Effector memory CD8-positive, alpha-beta T cell (primary cell): ENCODE data around the gene YTHDC1.
"Not testable (repeated sequence)": the region's sequence is repeated elsewhere in the genome, so short reads cannot be mapped to it uniquely, and the experiment has no call there.

ENCODE experiments used
- ATAC-seq: fragments of 150-1000 bp; cut with Tn5 transposase; replicated peaks from 2 replicates; pipeline ENCODE4 v1.10.0; 2021; ENCODE audit warnings: mild to moderate bottlenecking, moderate library complexity
- DNase-seq, 3 experiments: peaks; one replicate each; pipeline ENCODE4 v3.0.0; 2021
- H3K27ac Mint-ChIP-seq, 2 donors: one replicate each; pipeline ENCODE4 v1.8.0; 2022; ENCODE audit warnings: mild to moderate bottlenecking in 2 of 2, mixed read lengths in 2 of 2, moderate library complexity in 2 of 2
- H3K27me3 Mint-ChIP-seq, 2 donors: one replicate each; pipeline ENCODE4 v1.8.0; 2022; ENCODE audit warnings: mixed read lengths in 2 of 2
- H3K36me3 Mint-ChIP-seq: one replicate; pipeline ENCODE4 v1.8.0; 2022; ENCODE audit warnings: mild to moderate bottlenecking, moderate library complexity, mixed read lengths; ENCODE audit not compliant: insufficient read depth
- H3K4me1 Mint-ChIP-seq, 2 donors: one replicate each; pipeline ENCODE4 v1.8.0; 2022; ENCODE audit warnings: low read depth in 2 of 2, mixed read lengths in 2 of 2
- H3K4me3 Mint-ChIP-seq, 2 donors: one replicate each; pipeline ENCODE4 v1.8.0; 2022; ENCODE audit warnings: mild to moderate bottlenecking in 2 of 2, mixed read lengths in 2 of 2, moderate library complexity in 2 of 2
- H3K9me3 Mint-ChIP-seq, 2 donors: one replicate each; pipeline ENCODE4 v1.8.0; 2022; ENCODE audit warnings: mixed read lengths in 2 of 2

YTHDC1 gene

GRCh38 chr4:68304731-68305130 lies 45.2 kb downstream of the YTHDC1 start:
- DNase-seq: no peak
- no peaks in the 10 kb centered on the region for H3K4me1 Mint-ChIP-seq
- H3K36me3 Mint-ChIP-seq: no peaks in the 10 kb centered on the region
- no peak for ATAC-seq
- H3K27me3 Mint-ChIP-seq: peaks cover 0 to 16% of the 10 kb centered on the region in 2 donors
- H3K4me3 Mint-ChIP-seq: no peak overlapping the region
- no peaks in the 10 kb centered on the region for H3K9me3 Mint-ChIP-seq
- no peak overlapping the region for H3K27ac Mint-ChIP-seq

DNA sequence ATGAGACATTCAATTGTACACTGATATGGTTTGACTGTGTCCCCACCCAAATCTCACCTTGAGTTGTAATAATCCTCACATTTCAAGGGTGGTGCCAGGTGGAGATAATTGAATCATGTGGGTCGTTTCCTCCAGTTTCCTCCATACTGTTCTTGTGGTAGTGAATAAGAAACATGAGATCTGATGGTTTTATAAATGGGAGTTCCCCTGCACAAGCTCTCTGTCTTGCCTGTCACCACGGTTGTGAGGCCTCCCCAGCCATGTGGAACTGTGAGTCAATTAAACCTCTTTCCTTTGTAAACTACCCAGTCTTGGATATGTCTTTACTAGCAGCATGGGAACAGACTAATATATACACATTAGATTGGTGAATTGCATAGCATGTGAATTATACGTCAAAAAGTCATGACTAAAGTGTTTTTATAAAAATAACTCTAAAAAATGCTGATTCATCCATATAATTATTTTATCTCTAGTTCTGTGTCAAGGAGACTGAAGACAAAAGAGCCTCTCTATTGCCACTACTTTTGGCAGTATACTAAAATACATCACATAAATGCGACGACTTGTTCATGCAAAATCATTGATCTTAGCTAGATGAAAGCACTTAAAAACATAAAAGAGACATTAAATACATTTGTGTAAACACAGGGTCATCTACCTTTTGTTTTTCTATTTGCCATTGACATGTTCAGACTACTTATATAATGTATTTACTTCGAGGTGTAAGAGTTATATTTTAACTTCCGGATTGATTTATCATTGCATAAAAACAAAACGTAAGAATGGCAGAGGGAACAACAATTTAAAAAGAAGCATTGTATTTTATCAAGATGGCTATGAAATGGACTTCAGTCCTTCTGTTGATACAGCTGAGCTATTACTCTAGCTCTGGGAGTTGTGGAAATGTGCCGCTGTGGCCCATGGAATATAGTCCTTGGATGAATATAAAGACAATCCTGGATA lies 50.1 kb downstream of the YTHDC1 start:
- H3K4me1 Mint-ChIP-seq: no peaks in the 10 kb centered on the region
- DNase-seq (no peak), ATAC-seq (no peak)
- no peaks in the 10 kb centered on the region for H3K36me3 Mint-ChIP-seq
- no peak overlapping the region for H3K4me3 Mint-ChIP-seq
- no peaks in the 10 kb centered on the region for H3K9me3 Mint-ChIP-seq
- H3K27ac Mint-ChIP-seq: no peak overlapping the region
- H3K27me3 Mint-ChIP-seq: peaks cover 0 to 23% of the 10 kb centered on the region in 2 donors

GRCh38 chr4:68297137-68297536 lies 52.8 kb downstream of the YTHDC1 start:
- Mint-ChIP-seq H3K4me1 (no peaks in the 10 kb centered on the region), H3K27me3 (peaks cover 0 to 22% of the 10 kb centered on the region in 2 donors), H3K9me3 (no peaks in the 10 kb centered on the region), H3K36me3 (no peaks in the 10 kb centered on the region), H3K27ac (no peak overlapping the region), H3K4me3 (no peak overlapping the region)
- no peak for DNase-seq
- no peak for ATAC-seq

DNA sequence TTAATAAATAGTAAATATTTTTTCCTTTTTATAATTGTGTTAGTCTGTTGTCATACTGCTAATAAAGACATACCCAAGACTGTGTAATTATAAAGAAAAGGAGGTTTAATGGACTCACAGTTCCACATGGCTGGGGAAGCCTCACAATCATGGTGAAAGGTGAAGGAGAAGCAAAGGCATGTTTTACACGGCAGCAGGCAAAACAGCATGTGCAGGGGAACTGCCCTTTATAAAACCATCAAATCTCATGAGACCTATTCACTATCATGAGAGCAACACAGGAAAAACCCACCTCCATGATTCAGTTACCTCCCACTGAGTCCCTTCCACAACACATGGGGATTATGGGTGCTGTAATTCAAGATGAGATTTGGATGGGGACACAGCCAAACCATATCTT lies 58.6 kb downstream of the YTHDC1 start:
- DNase-seq (no peak), ATAC-seq (no peak)
- Mint-ChIP-seq H3K4me1 (peaks cover 0 to 2% of the 10 kb centered on the region in 2 donors), H3K4me3 (no peak overlapping the region), H3K27ac (no peak overlapping the region), H3K9me3 (no peaks in the 10 kb centered on the region), H3K36me3 (no peaks in the 10 kb centered on the region), H3K27me3 (peaks cover 13 to 23% of the 10 kb centered on the region in 2 donors)

- DNase-seq: no peak
- Mint-ChIP-seq H3K4me1 (peaks cover 0 to 2% of the 10 kb centered on the region in 2 donors), H3K4me3 (no peak overlapping the region), H3K27me3 (peaks cover 7 to 13% of the 10 kb centered on the region in 2 donors), H3K27ac (no peak overlapping the region), H3K9me3 (no peaks in the 10 kb centered on the region), H3K36me3 (no peaks in the 10 kb centered on the region)
- no peak for ATAC-seq
Observed at GRCh38 chr4:68288393-68288740, 61.5 kb downstream of the YTHDC1 start.

- H3K27me3 Mint-ChIP-seq: peaks cover 7 to 13% of the 10 kb centered on the region in 2 donors
- no peaks in the 10 kb centered on the region for H3K36me3 Mint-ChIP-seq
- H3K9me3 Mint-ChIP-seq: no peaks in the 10 kb centered on the region
- no peak for ATAC-seq
- peaks cover 0 to 2% of the 10 kb centered on the region in 2 donors for H3K4me1 Mint-ChIP-seq
- H3K27ac Mint-ChIP-seq: no peak overlapping the region
- DNase-seq: no peak
- H3K4me3 Mint-ChIP-seq: no peak overlapping the region
Observed at GRCh38 chr4:68287704-68288392, 62.0 kb downstream of the YTHDC1 start.

- Mint-ChIP-seq H3K4me1 (no peaks in the 10 kb centered on the region), H3K27me3 (peaks cover 7 to 13% of the 10 kb centered on the region in 2 donors), H3K27ac (no peak overlapping the region), H3K4me3 (no peak overlapping the region), H3K36me3 (no peaks in the 10 kb centered on the region), H3K9me3 (no peaks in the 10 kb centered on the region)
- no peak for DNase-seq
- no peak for ATAC-seq
Observed at GRCh38 chr4:68283714-68284113, 66.2 kb downstream of the YTHDC1 start.

GRCh38 chr4:68283095-68283494 lies 66.8 kb downstream of the YTHDC1 start:
- ATAC-seq: no peak
- no peak overlapping the region for H3K4me3 Mint-ChIP-seq
- H3K4me1 Mint-ChIP-seq: no peaks in the 10 kb centered on the region
- H3K36me3 Mint-ChIP-seq: no peaks in the 10 kb centered on the region
- H3K27ac Mint-ChIP-seq: no peak overlapping the region
- no peak for DNase-seq
- H3K27me3 Mint-ChIP-seq: peaks cover 4 to 8% of the 10 kb centered on the region in 2 donors
- no peaks in the 10 kb centered on the region for H3K9me3 Mint-ChIP-seq

DNA sequence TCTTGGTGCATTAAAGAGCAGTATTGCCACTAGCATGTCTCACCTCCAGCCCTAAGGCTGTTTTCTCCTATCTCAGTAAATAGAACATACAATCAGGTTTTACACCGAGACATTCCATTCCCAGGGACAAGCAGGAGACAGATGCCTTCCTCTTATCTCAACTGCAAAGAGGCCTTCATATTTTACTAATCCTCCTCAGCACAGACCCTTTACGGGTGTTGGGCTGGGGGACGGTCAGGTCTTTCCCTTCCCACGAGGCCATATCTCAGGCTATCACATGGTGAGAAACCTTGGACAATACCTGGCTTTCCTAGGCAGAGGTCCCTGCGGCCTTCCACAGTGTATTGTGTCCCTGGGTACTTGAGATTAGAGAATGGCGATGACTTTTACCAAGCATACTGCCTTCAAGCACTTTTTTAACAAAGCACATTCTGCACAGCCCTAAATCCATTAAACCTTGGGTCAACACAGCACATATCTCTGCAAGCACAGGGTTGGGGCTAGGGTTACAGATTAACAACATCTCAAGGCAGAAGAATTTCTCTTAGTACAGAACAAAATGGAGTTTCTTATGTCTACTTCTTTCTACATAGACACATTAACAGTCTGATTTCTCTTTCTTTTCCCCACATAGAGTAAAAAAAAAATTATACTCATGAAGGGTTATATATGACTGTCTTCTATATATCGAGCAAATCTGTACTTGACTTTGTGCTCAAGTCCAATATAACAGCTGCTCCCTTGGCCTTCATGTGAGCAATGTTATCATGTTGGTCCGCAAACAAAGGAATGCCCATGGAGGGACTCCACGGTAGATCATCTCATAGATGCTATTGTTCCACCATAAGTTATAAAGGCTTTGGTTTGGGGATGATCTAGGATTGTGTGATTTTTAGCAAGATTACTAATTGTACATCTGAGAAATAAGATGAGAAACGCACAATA lies 67.8 kb downstream of the YTHDC1 start:
- H3K4me1 Mint-ChIP-seq, H3K9me3 Mint-ChIP-seq, ATAC-seq, H3K27me3 Mint-ChIP-seq, H3K36me3 Mint-ChIP-seq, H3K27ac Mint-ChIP-seq, DNase-seq, H3K4me3 Mint-ChIP-seq: not testable (repeated sequence)

DNA sequence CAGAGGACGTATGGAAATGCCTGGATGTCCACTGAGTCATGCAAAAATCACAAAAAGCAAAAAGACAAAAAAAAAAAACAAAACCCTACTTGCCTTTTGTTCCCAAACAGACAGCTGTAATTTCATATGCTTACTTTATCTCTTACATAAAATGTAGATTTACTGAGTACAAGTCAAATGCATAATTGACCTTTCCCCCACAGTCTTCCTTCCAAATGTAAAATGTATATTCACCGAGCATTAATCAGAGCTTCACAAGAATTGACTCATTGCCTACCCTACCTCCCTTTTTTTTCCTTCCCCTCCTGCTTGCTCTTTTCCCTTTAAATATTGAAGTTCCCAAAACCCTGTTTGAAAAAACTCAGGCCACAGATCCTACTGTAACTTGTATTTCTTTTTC lies 71.9 kb downstream of the YTHDC1 start:
- ATAC-seq (no peak), DNase-seq (no peak)
- Mint-ChIP-seq H3K27ac (no peak overlapping the region), H3K9me3 (no peaks in the 10 kb centered on the region), H3K4me3 (no peak overlapping the region), H3K4me1 (no peaks in the 10 kb centered on the region), H3K36me3 (no peaks in the 10 kb centered on the region), H3K27me3 (peaks cover 17 to 24% of the 10 kb centered on the region in 2 donors)

- Mint-ChIP-seq H3K36me3 (no peaks in the 10 kb centered on the region), H3K4me1 (no peaks in the 10 kb centered on the region), H3K27ac (no peak overlapping the region), H3K27me3 (peaks cover 17 to 24% of the 10 kb centered on the region in 2 donors), H3K4me3 (no peak overlapping the region), H3K9me3 (no peaks in the 10 kb centered on the region)
- no peak for ATAC-seq
- DNase-seq: no peak
Observed at GRCh38 chr4:68277627-68278026, 72.3 kb downstream of the YTHDC1 start.

DNA sequence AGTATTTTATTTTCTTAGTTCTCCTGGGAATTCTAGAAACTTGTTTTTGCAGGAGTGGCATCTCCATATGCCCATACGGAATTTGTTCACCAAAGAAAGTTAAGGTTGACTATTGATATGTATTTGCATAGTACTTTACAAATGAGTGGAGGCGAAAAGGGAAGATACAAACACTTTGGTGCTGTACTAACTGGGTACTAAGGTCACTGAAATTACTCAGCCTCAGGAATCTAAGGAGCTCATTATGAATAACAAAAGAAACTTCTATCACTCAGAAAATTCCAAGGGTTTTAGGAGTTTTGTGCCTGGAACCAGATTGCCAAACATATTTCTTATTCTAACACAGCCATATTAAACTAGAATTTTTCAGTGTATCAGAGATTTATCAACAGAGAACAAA lies 77.0 kb downstream of the YTHDC1 start:
- peaks cover 0 to 3% of the 10 kb centered on the region in 2 donors for H3K4me1 Mint-ChIP-seq
- H3K9me3 Mint-ChIP-seq: no peaks in the 10 kb centered on the region
- ATAC-seq (no peak), DNase-seq (no peak)
- H3K27ac Mint-ChIP-seq: no peak overlapping the region
- H3K36me3 Mint-ChIP-seq: no peaks in the 10 kb centered on the region
- no peak overlapping the region for H3K4me3 Mint-ChIP-seq
- H3K27me3 Mint-ChIP-seq: peaks cover 10 to 24% of the 10 kb centered on the region in 2 donors

DNA sequence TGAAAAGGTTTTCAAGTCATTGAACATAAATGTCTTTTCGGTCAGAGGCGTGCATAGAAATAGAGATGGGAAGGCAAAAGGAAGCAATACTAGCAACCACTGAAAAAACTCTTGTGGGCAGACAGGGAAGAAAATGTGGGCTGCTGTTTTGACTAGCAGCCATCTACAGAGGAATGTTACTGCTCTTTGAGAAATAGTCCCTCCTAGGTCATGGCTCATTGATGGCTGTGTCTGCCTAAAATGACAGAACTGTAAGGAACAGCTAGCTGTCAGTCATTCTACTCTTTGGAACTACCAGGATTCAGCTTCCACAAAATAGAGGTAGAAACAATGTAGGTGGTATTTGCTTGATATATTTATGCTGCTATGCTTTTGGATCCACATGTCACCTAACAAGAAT lies 77.5 kb downstream of the YTHDC1 start:
- Mint-ChIP-seq H3K9me3 (no peaks in the 10 kb centered on the region), H3K4me3 (peak overlapping the region in 1 of 2 donors; percentile 59), H3K27me3 (peaks cover 10 to 23% of the 10 kb centered on the region in 2 donors), H3K4me1 (peaks cover 0 to 4% of the 10 kb centered on the region in 2 donors), H3K27ac (no peak overlapping the region), H3K36me3 (no peaks in the 10 kb centered on the region)
- ATAC-seq: no peak
- DNase-seq: no peak
